Gastroesophageal sphincter (tissue), 3 donors: Measurements from ENCODE around the gene RPS3A.

ENCODE experiments used
- CTCF ChIP-seq, 4 experiments: fragments of 200-600 bp in 2 of 4; fragments of 450-650 bp in 2 of 4; sonication (generic) in 1 of 4; IDR thresholded peaks; one replicate each; pipeline ENCODE4 v1.5.1; 2017 to 2019; ENCODE audit warnings: antibody characterized with exemption in 4 of 4, mild to moderate bottlenecking in 2 of 4, moderate library complexity in 2 of 4
- POLR2AphosphoS5 ChIP-seq: sonication (generic); formaldehyde crosslinking; IDR thresholded peaks from one replicate; pipeline ENCODE4 v1.6.1; 2017; ENCODE audit warnings: antibody characterized with exemption

- no peak for TF ChIP-seq CTCF (IDR thresholded peaks at IDR 0.05)
- TF ChIP-seq POLR2AphosphoS5 = no peak
These were observed 52.6 kb downstream of the RPS3A start for GRCh38 chr4:151152028-151152427.
